ENCODE measurements around the gene FAM135A.

FAM135A gene

DNA sequence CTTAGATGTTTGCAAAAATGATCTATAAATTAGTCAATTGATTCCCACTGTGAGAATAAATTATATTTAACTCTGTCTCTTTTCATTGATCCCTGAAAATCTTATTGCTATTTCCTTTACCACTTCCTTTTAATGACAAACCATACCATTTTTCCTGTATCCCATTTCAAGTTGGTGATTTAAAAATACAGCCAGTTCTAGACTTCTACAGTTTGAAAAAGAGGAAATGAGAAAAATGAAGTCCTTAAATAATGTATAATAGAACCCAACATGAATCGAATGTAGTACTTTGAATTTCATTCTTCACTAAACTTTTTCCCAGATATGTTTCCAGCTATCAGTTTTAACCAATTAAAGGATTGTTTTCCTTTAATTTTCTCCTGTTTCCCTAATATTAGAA, 124.0 kb downstream of the FAM135A start:
- H3K4me3 ChIP-seq (ENCODE audit: low read length) = no peak overlapping the region
- H3K4me2 ChIP-seq (ENCODE audit: low read depth, low read length) = no peak overlapping the region
- no peaks in the 10 kb centered on the region for H3K27me3 ChIP-seq (replicated peaks; ENCODE audit: insufficient read depth, low read length)
- DNase-seq = no peak
- no peaks in the 10 kb centered on the region for H3K36me3 ChIP-seq (replicated peaks; ENCODE audit: insufficient read depth, low read length)
- H3K79me2 ChIP-seq (ENCODE audit: low read length) = no peaks in the 10 kb centered on the region
- H3K27ac ChIP-seq (ENCODE audit: low read length) = no peak overlapping the region
- peaks cover 13% of the 10 kb centered on the region for H3K4me1 ChIP-seq (ENCODE audit: low read length)
- no peak for TF ChIP-seq CTCF (IDR thresholded peaks at IDR 0.05; ENCODE audit: low read length)
- TF ChIP-seq EZH2phosphoT487 (IDR thresholded peaks at IDR 0.05; ENCODE audit: low read length) = no peak
- no peak for TF ChIP-seq EZH2 (optimal IDR thresholded peaks at IDR 0.05; ENCODE audit: low read depth, low read length)
- H3K9me2 ChIP-seq (replicated peaks; ENCODE audit: insufficient read depth, low read length) = no peaks in the 10 kb centered on the region
- H4K20me1 ChIP-seq (ENCODE audit: insufficient read depth, low read length) = no peaks in the 10 kb centered on the region
- H2AFZ ChIP-seq (ENCODE audit: low read length) = no peak overlapping the region
- no peaks in the 10 kb centered on the region for H3F3A ChIP-seq (ENCODE audit: insufficient read depth, low read length)
- no peak overlapping the region for H3K9ac ChIP-seq (ENCODE audit: low read length)
- no peaks in the 10 kb centered on the region for H3K9me3 ChIP-seq (replicated peaks; ENCODE audit: insufficient read depth, low read length)

- Histone ChIP-seq H3F3A (ENCODE audit: insufficient read depth, low read length) (no peaks in the 10 kb centered on the region), H3K79me2 (ENCODE audit: low read length) (no peaks in the 10 kb centered on the region), H3K9me3 (replicated peaks; ENCODE audit: insufficient read depth, low read length) (no peaks in the 10 kb centered on the region), H3K4me1 (ENCODE audit: low read length) (peaks cover 13% of the 10 kb centered on the region), H3K9me2 (replicated peaks; ENCODE audit: insufficient read depth, low read length) (no peaks in the 10 kb centered on the region), H3K4me3 (ENCODE audit: low read length) (no peak overlapping the region), H3K27ac (ENCODE audit: low read length) (no peak overlapping the region; the same call in 1 of the 2 replicates), H3K27me3 (replicated peaks; ENCODE audit: insufficient read depth, low read length) (no peaks in the 10 kb centered on the region), H4K20me1 (ENCODE audit: insufficient read depth, low read length) (no peaks in the 10 kb centered on the region), H3K4me2 (ENCODE audit: low read depth, low read length) (peak overlapping the region; percentile 20; the same call in 1 of the 2 replicates), H2AFZ (ENCODE audit: low read length) (no peak overlapping the region), H3K9ac (ENCODE audit: low read length) (no peak overlapping the region), H3K36me3 (replicated peaks; ENCODE audit: insufficient read depth, low read length) (no peaks in the 10 kb centered on the region)
- TF ChIP-seq CTCF (IDR thresholded peaks at IDR 0.05; ENCODE audit: low read length) = no peak
- TF ChIP-seq EZH2 (optimal IDR thresholded peaks at IDR 0.05; ENCODE audit: low read depth, low read length) = no peak
- TF ChIP-seq EZH2phosphoT487 (IDR thresholded peaks at IDR 0.05; ENCODE audit: low read length) = no peak
- peak; percentile 58 for DNase-seq
Measured at GRCh38 chr6:70538376-70538775, 125.1 kb downstream of the FAM135A start.

- H3K36me3 ChIP-seq (replicated peaks; ENCODE audit: insufficient read depth, low read length) = no peaks in the 10 kb centered on the region
- H3K9ac ChIP-seq (ENCODE audit: low read length) = no peak overlapping the region
- no peak overlapping the region for H3K27ac ChIP-seq (ENCODE audit: low read length)
Measured at GRCh38 chr6:70547313-70547712, 134.0 kb downstream of the FAM135A start.

More at GRCh38 chr6:70547313-70547712, 134.0 kb downstream of the FAM135A start:
- H2AFZ ChIP-seq (ENCODE audit: low read length) = no peak overlapping the region
- no peak for TF ChIP-seq EZH2 (optimal IDR thresholded peaks at IDR 0.05; ENCODE audit: low read depth, low read length)
- TF ChIP-seq EZH2phosphoT487 (IDR thresholded peaks at IDR 0.05; ENCODE audit: low read length) = no peak
- peak; percentile 38; the same call in 1 of the 2 replicates for TF ChIP-seq CTCF (IDR thresholded peaks at IDR 0.05; ENCODE audit: low read length)
- no peaks in the 10 kb centered on the region for H3K9me2 ChIP-seq (replicated peaks; ENCODE audit: insufficient read depth, low read length)
- no peaks in the 10 kb centered on the region for H3K4me1 ChIP-seq (ENCODE audit: low read length)
- no peaks in the 10 kb centered on the region for H4K20me1 ChIP-seq (ENCODE audit: insufficient read depth, low read length)
- H3K27me3 ChIP-seq (replicated peaks; ENCODE audit: insufficient read depth, low read length) = no peaks in the 10 kb centered on the region
- no peaks in the 10 kb centered on the region for H3K79me2 ChIP-seq (ENCODE audit: low read length)
- H3F3A ChIP-seq (ENCODE audit: insufficient read depth, low read length) = no peaks in the 10 kb centered on the region
- H3K4me3 ChIP-seq (ENCODE audit: low read length) = no peak overlapping the region
- peak; percentile 14 for DNase-seq
- H3K9me3 ChIP-seq (replicated peaks; ENCODE audit: insufficient read depth, low read length) = no peaks in the 10 kb centered on the region
- no peak overlapping the region for H3K4me2 ChIP-seq (ENCODE audit: low read depth, low read length)
